A172 (cell line): ENCODE results near the gene IL25. TPM values are rescaled to one million over a fixed set of nuclear protein-coding genes. Genes with fewer than 3 reads are reported as not detected.
"Not testable (repeated sequence)": the region's sequence is repeated elsewhere in the genome, so short reads cannot be mapped to it uniquely, and the experiment has no call there.

Experiments
- DNase-seq: peaks from one replicate; pipeline ENCODE4 v3.0.0-alpha.2; 2015; ENCODE audit warnings: low spot score
- total RNA-seq: library from RNA; depleted of rRNA; stranded (reverse); fragments of >200 nt; shearing (Covaris generic); gene quantifications from 2 replicates; pipeline ENCODE4 v1.2.3, GENCODE V29; 2014

The IL25 gene
- total RNA-seq, 1 experiment from 2014 or later, result not detected

- no peak for DNase-seq
These were observed 3.1 kb downstream of the IL25 start for GRCh38 chr14:23375527-23376251.

DNA sequence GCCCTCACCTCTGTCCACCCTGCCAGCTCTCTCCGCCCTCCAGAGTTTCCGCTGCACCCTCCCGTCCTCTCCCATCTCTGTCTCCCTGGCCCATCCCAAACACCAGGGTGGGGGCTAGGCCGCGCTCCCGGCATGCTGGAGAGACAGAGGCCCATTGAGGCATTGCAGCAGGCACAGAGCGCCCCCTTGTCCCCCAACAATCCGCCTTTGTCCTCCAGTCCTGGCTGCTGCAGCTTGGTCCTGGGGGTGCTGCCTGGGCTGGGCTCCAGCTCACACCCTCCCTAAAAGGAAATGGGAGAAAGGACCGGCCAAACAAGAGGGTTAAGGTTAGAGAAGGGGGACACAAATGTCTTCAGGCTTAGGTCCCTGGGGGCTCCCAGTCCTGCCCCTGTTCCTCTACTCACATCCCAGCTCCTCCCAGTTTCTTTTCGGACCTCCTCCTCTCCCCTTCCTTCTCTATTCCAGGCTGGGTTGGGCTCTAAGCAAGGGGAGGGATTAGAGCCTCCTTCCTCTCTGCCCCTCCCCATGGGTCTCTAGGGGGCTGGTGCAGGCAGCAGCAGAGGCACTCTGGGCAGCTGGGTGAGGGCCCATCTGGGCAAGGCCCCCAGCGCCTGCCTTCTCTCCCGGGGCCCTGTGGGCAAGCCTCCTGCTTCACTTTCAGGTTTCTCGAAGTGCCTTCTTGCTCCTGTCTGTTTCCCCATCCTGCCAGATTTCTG lies 4.0 kb downstream of the IL25 start, which contains the start of gene CMTM5:
TSS of gene CMTM5 (plus strand) at position 565 of the 716 bp plus-strand sequence. CDS start 206 bp downstream, outside the sequence.
- no peak for DNase-seq

DNA sequence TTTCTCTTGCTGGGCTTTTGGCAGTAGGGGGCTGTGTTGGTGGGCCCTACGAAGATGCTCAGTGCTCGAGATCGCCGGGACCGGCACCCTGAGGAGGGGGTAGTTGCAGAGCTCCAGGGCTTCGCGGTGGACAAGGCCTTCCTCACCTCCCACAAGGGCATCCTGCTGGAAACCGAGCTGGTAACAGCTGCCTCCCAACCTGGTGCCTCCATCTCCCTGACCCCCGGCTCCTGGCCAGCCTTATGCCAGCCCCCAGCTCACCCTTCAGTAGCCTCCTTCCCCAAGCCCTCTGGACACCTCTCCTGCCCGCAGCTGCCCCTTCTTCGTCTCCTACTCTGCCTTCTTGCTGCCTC lies 4.6 kb downstream of the IL25 start:
- DNase-seq, result no peak

- no peak for DNase-seq
These were observed 5.3 kb downstream of the IL25 start for GRCh38 chr14:23377573-23378563.

DNA sequence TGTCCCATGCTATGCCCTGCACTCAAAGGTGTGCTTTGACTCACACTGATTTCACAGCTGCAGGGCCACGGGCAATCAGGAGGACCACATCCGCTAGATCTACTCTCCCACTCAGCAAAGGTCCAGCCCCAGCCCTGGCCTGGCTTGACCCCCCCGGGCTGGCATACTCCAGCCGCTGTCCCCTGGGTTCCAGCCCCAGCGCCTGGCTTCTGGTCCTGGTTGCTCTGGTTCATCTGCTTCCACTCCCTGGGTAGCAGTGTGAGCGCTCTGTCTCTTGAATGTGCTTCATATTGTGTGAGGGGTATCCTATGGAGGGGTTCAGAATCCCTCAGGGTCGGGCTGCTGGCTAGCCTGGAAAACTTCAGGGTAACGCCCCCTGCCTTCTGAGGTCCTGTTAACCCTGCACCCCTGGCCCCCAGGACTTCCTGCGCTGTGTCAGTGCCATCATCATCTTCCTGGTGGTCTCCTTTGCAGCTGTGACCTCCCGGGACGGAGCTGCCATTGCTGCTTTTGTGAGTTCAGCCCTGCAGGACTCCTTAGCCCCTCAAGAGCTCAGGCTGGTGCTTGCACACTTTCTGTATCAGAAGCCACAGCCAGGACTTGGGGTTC lies 6.1 kb downstream of the IL25 start:
- DNase-seq, result no peak

DNA sequence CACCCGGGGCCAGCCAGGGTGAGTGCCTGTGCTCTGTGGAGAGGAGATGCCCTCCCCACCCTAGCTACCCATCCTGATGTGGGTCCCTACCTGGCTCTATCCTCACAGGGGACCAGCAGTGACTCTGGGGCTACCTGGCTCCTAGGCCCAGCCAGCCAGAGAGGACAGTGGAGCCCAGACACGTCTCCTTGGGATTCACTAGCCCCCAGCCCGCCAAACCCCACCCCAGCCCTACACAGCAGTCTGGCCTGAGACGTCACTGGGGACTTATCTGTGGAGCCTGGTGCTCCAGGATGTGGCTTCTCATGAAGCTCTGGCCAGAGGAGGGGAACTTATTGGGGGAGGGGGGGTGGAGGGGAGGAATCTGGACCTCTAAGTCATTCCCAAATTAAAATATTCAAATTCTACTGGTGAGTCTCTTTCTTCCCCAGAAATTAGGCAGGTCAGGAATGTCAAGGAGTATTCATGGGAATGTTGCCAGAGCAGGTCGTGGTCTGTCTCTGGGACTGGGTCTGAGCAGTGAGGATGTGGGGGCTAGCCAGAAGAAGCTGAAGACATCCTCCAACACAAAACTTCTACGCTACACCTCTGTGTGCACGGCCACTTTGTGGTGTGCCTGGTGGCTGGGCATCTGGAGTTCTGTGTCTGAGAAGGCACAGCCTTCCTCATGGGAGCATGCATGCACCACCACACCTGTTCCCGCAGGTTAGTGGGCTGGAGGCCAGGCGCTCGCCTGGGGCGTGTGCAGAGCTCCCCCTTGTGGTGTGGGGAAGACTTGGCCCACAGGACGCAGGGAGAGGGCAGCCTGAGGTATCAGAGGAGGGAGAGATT lies 7.0 kb downstream of the IL25 start:
- DNase-seq, result peak; percentile 10

DNA sequence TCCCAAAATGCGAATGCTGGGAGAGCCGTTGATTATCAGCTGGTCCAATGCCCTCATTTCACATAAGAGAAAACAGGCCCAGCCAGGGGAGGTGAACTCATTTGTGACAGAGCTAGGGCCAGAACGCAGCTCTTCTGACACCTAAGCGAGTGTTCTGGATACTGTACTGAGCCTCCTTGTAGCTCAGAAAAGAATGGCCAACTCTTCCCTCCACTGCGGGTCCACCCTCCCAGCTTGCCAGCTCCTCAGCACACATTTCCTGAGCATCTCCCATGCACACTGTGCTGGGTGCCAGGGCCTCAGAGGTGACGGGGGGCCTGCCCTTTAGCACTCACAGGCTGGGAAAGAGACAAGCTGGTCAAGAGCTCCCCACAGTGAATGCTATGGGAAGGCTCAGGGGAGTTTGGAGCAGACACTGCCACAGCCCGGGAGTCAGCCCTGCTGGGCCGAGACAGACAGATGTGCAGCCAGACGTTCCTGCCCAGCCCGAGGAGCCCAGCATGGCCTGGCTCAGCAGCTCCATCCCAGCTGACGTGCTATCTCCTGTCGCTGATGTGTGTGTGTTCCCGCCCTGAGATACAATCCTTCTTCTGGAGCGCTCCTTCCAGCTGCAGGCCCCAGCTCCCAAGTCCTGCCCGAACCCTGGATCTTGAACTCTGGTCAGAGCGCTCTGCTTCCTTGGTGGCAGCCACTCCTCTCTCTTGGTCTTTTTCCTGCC lies 7.7 kb downstream of the IL25 start:
- DNase-seq, result no peak

DNA sequence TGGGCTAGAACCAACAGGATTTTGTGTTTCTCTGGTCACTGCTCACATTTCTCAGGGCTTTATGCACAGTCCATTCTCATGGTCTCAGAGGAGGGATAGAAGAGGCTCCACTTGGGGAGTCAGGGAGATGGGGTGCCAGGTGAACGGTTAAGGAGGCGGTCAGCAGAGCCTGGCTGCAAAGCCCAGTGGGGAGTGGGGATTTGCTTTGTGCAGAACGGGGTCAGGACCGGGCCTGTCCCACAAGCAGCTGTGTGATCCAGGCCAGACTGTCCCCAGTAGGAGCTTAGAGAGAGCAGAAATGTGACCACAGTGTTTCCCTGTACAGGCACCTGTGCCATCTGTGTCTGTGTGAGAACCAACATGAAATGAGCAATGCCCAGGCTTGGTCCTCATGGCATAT lies 8.4 kb downstream of the IL25 start:
- no peak for DNase-seq

- no peak for DNase-seq
These were observed 9.3 kb downstream of the IL25 start for GRCh38 chr14:23381871-23382270.

- no peak for DNase-seq
These were observed 9.7 kb downstream of the IL25 start for GRCh38 chr14:23382276-23382675.

- DNase-seq, result no peak
These were observed 10.3 kb downstream of the IL25 start for GRCh38 chr14:23382731-23383440.

- DNase-seq, result no peak
These were observed 11.9 kb downstream of the IL25 start for GRCh38 chr14:23384364-23385080.

GRCh38 chr14:23385244-23385641 lies 12.6 kb downstream of the IL25 start:
- no peak for DNase-seq

- DNase-seq, result no peak
These were observed 13.1 kb downstream of the IL25 start for GRCh38 chr14:23385642-23386265.

DNA sequence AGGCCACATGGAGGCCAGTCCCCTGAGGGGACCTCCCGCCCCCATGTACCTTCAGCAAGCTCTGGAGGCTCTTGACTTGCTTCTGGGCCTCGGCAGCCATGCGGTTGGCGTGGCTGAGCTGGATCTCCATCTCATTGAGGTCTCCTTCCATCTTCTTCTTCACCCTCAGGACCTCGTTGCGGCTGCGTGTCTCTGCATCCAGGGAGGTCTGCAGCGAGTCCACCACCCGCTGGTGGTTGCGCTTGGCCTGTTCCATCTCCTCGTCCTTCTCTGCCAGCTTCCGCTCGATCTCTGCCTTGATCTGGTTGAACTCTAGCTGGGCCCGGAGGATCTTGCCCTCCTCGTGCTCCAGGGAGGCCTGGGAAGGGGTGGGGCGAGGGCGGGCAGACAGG lies 13.7 kb downstream of the IL25 start:
- DNase-seq, result not testable (repeated sequence)

- no peak for DNase-seq
These were observed 14.4 kb downstream of the IL25 start for GRCh38 chr14:23386999-23387398.

DNA sequence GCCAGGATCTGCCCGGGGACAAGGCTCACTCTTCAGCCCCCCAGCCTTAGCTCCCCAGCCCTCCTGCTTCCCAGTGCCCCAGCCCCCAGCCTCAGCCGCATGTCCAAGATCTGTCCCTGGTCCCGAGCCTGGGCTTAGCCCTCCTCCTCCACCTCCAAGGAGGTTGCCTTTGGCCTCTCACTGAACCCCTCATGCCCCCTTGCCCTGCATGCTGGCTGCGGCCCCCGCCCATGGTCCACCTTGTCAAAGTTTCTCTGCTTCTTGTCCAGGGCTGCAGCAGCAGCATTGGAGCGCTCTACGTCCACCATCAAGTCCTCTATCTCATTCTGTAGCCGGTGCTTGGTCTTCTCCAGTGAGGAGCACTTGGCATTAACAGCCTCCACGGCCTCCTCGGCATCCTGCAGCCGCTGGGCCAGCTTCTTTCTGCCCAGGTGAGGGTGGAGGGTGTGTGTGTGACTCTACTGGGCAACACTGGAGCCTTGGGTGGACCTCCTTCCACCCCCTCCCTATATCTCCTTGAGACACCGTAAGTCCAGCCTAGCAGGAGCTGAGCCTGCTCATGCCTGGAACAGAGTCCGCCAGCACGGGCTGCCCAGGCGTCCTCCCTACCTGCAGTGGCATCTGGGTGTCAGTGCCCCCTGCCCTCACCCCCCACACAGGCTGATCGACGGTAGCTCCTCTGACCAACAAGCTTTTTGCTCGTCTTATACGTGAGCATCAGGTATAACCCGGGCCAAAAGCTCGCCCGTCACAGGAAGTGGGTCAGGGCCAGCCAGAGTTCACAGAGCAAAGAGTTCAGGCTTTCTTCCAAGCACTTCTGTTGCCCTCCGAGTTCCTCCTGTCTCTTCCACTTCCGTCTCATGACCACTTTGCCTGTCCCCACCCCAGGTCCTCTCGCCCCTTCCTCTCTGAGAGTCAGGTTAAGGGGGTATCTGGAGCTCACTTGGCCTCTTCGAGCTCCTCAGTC lies 15.6 kb downstream of the IL25 start:
- no peak for DNase-seq
